ENCODE results near the gene MKLN1.
A peak's percentile ranks its signal among the peaks of the same experiment; 100 is the strongest.

Gene MKLN1

GRCh38 chr7:131471250-131472004 lies 143.8 kb downstream of the MKLN1 start:
- DNase-seq, result peak; percentile 84

- no peak for DNase-seq
Observed at GRCh38 chr7:131476740-131477139, 149.1 kb downstream of the MKLN1 start.

- no peak for DNase-seq
Observed at GRCh38 chr7:131480384-131481315, 153.0 kb downstream of the MKLN1 start.

GRCh38 chr7:131482800-131483199 lies 155.1 kb downstream of the MKLN1 start:
- DNase-seq, result no peak

- DNase-seq, result no peak
Observed at GRCh38 chr7:131483586-131483985, 155.9 kb downstream of the MKLN1 start.

GRCh38 chr7:131486346-131486745 lies 158.7 kb downstream of the MKLN1 start:
- DNase-seq, result no peak

GRCh38 chr7:131487217-131487616 lies 159.5 kb downstream of the MKLN1 start:
- DNase-seq, result no peak

GRCh38 chr7:131488361-131488760 lies 160.7 kb downstream of the MKLN1 start:
- no peak for DNase-seq

GRCh38 chr7:131489196-131489595 lies 161.5 kb downstream of the MKLN1 start:
- no peak for DNase-seq

- DNase-seq, result no peak
Observed at GRCh38 chr7:131489881-131490280, 162.2 kb downstream of the MKLN1 start.

- no peak for DNase-seq
Observed at GRCh38 chr7:131493081-131493480, 165.4 kb downstream of the MKLN1 start.

- no peak for DNase-seq
Observed at GRCh38 chr7:131493581-131493980, 165.9 kb downstream of the MKLN1 start.

- DNase-seq, result no peak
Observed at GRCh38 chr7:131494182-131494581, 166.5 kb downstream of the MKLN1 start.

- no peak for DNase-seq
Observed at GRCh38 chr7:131495669-131496498, 168.2 kb downstream of the MKLN1 start.

- DNase-seq, result no peak
Observed at GRCh38 chr7:131497454-131497853, 169.8 kb downstream of the MKLN1 start.

- DNase-seq, result no peak
Observed at GRCh38 chr7:131498237-131498885, 170.7 kb downstream of the MKLN1 start.

- DNase-seq, result no peak
Observed at GRCh38 chr7:131499801-131500200, 172.1 kb downstream of the MKLN1 start.

GRCh38 chr7:131500357-131500756 lies 172.7 kb downstream of the MKLN1 start:
- no peak for DNase-seq

GRCh38 chr7:131501422-131501821 lies 173.7 kb downstream of the MKLN1 start:
- DNase-seq, result no peak

- DNase-seq, result no peak
Observed at GRCh38 chr7:131501930-131502685, 174.4 kb downstream of the MKLN1 start.

- DNase-seq, result peak; percentile 48
Observed at GRCh38 chr7:131502810-131503508, 175.3 kb downstream of the MKLN1 start.
